HG03103 (cell line): ENCODE data around the gene TESK1.
"Not testable (repeated sequence)": the region's sequence is repeated elsewhere in the genome, so short reads cannot be mapped to it uniquely, and the experiment has no call there.

Experiments used
- ATAC-seq: cut with Tn5 transposase; IDR thresholded peaks from one replicate; pipeline ENCODE4 v1.9.1; 2021; ENCODE audit warnings: low read depth; ENCODE audit not compliant: unreplicated experiment

The TESK1 gene

GRCh38 chr9:35640431-35640830 lies 35.4 kb downstream of the TESK1 start:
- ATAC-seq: not testable (repeated sequence)

DNA sequence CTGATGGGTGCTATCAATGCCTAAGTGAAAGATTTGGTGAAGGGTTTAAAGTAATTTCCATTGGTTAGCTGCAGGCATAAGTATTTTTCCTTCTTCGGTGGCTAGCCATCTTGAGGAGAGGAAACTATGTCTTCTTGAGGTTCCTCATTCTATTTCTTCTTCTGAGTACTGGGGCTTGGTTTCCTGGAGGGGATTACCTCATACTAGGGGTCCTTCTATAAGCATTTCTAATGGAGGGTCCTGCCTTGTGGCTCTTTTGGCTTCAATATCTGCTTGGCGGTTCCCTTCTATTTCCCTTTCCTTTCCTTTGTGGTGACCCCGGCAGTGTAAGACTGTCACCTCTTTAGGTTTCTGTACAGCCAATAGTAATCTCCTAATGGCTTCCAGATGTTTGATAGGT lies 36.4 kb downstream of the TESK1 start:
- not testable (repeated sequence) for ATAC-seq

GRCh38 chr9:35643046-35643445 lies 38.0 kb downstream of the TESK1 start:
- no peak for ATAC-seq

GRCh38 chr9:35645736-35646135 lies 40.7 kb downstream of the TESK1 start:
- not testable (repeated sequence) for ATAC-seq

DNA sequence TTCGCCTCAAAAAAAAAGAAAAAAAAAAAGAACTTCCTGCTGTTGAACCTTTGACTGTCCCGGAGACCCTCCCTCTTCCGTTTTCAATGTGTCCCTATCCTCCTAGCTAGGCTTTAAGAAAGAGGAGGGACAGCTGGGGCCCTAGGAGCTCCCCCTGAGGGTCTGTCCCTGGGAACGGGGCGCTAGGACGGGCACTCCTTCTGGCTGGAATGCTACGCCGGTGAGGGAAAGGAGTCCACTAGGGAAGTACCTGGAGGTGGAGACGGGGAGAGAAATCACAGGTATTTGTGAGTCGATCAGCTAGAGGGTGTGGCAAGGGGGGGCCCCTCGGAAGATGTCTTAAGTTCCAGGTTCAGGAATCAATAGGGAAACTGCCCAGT lies 41.1 kb downstream of the TESK1 start:
- ATAC-seq: no peak

GRCh38 chr9:35646533-35647265 lies 41.6 kb downstream of the TESK1 start:
- ATAC-seq: peak; percentile 65

DNA sequence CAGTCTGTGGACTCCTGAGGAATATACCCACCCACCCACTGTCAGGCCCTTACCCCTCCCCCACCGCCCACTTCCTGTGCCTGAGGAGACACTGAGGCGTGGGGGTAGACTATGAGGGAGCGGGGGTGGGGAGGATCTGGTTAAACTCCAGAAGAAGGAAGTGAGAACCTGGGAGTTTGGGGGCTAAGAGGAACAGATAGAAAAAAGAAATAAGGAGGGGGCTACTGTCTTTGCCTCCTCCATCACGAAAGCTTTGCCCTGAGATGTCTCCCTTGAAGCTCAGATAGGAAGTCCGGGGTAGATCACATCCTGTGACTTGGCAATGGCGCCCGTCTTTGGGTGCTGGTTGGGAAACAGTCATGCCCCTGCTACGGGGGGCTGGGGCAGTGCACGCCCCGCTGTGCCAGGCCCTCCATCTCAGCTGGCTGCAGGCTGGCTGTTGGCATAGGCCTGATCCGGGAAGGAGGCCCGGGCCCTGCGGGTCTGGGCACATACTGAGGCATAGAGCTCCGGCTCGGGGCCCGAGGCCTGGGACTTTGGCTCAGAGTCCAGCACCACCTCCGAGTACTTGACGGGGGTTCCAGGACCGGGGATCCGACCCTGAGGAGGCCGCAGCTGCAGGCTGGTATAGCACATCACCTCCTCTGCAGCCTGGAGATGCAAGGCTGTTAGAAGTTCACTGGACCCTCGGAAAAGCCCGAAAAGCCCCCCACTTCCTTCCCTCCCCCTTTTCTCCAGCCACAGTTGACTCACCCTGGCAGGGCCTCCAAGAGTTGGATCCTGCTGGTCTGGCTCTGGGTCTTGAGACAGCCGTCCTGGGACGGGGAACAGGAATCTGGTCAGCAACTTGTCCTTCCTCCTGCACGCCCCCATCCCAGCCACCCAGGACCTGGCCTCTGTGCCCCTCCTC lies 44.6 kb downstream of the TESK1 start:
- ATAC-seq: no peak

DNA sequence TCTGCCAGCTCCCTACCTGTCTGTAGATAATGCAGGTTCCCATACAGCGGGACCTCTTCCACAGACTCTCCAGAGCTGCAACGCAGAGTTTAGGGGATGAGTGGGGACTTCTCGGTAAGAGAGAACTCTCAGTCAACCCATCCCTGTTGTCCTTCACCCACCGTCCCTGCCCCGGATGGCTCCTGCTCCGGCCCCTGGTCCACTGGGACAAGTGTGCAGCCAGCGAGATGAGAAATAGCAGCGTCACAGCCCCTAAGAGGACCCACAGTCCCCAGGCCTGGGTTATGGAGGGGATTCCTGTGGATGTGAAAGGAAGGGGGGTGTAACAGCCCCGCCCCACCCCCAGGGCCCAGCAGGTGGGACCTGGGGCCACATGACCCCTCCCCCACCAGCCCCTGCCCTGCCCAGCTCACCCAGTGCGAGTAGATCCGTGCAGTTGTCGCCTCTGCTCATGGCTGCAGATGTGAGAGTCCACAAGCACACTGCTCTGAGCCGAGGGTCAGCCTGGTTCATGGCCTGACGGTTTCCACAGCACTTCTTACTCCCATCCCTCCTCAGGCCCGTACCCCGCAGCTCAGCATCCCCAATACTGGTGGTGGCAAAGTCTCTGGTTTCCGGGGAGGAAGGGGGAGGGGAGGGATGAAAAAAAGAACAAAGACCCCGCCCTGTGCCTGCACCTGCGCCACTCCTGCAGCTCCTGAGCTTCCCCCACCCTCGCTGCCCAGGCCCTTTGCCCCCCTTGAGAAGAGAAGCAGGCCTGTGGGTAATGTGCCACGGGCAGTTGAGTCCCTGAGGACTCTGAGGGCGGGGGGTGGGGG lies 45.5 kb downstream of the TESK1 start, which contains the start of gene SIT1:
SIT1 (minus strand) TSS at position 591 of the 818 bp plus-strand sequence; CDS start at position 513, 78 bp downstream.
- no peak for ATAC-seq

DNA sequence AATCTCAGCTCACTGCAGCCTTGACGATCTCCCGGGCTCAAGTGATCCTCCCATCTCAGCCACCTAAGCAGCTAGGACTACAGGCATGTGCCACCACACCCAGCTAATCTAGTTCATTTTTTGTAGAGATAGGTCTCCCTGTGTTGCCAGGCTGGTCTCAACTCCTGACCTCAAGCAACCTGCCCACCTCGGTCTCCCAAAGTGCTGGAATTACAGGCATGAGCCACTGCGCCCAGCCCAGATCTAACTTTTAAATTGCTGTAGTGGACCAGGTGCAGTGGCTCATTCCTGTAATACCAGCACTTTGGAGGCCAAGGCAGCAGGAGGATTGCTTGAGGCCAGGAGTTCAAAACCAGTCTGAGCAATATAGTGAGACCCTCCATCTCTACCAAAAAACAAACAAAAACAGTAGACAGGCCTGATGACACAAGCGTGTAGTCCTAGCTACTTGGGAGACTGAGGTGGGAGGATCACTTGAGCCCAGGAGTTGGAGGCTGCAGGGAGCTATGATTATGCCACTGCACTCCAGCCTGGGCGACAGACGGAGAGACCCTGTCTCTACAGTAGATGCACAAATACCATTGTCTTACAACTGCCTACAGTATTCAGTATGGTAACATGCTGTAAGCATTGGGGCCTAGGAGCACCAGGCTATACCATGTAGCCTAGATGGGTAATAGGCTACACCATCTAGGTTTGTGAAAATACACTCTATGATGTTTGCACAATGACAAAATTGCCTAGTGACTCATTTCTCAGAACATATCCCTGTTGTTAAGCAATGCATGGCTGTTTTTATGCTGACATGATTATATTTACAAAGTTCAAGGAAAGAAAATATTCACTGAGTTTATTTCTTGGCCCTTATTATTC lies 47.1 kb downstream of the TESK1 start:
- no peak for ATAC-seq

DNA sequence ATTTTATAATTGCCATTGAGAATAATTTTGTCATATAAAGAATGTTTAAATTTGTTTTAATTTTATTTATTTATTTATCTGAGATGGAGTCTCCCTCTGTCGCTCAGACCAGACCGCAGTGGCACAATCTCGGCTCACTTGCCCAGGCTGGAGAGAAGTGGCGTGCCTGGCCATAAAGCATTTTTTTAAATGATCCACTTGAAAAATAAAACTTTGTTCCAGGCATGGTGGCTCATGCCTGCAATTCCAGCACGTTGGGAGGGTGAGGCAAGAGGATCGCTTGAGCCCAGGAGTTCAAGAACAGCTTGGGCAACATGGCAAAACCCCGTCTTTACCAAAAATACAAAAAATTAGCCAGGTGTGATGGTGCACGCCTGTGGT lies 47.8 kb downstream of the TESK1 start:
- ATAC-seq: no peak

- ATAC-seq: no peak
Measured at GRCh38 chr9:35653611-35654010, 48.5 kb downstream of the TESK1 start.

GRCh38 chr9:35656348-35656747 lies 51.3 kb downstream of the TESK1 start:
- no peak for ATAC-seq

- ATAC-seq: no peak
Measured at GRCh38 chr9:35656831-35657545, 51.9 kb downstream of the TESK1 start.

- ATAC-seq: peak; percentile 75
Measured at GRCh38 chr9:35657546-35658136, 52.6 kb downstream of the TESK1 start, which contains the start of gene RMRP. TSS of gene RMRP (minus strand) at chr9:35658019.

DNA sequence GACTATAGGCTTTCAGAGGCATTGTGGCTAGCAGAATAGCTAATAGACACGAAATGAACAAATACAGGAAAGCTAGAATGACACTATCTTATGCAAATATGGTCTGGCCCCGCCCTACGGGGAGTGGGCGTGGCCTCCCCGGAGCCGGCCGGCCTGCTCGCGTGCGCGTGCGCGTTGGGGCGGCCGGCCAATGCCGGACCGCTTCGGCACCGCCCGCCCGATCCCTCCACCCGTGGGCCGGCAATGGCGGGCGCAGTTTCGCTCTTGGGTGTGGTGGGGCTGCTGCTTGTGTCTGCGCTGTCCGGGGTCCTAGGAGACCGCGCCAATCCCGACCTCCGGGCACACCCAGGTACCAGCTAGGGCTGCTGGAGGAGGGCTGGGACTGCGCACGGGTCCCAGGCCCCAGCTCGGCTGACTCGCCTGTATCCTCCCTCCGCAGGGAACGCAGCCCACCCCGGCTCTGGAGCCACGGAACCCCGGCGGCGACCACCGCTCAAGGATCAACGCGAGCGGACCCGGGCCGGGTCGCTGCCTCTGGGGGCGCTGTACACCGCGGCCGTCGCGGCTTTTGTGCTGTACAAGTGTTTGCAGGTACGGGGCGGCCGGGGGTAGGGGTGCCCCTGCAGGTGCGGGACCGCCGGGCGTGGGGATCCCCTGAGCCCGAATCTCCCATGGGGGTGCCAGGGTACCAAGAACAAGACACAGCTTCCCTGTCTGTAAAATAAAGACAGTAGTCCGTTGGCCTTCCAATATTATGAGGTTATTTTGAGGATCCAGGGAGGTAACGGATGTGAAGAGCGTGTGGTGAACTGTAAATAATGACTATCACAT lies 53.3 kb downstream of the TESK1 start, which contains the start of gene CCDC107:
CCDC107 (plus strand) TSS at position 156 of the 831 bp plus-strand sequence; CDS start at position 244, 88 bp downstream.
- peak; percentile 46 for ATAC-seq

GRCh38 chr9:35658968-35659220 lies 53.8 kb downstream of the TESK1 start:
- ATAC-seq: no peak

DNA sequence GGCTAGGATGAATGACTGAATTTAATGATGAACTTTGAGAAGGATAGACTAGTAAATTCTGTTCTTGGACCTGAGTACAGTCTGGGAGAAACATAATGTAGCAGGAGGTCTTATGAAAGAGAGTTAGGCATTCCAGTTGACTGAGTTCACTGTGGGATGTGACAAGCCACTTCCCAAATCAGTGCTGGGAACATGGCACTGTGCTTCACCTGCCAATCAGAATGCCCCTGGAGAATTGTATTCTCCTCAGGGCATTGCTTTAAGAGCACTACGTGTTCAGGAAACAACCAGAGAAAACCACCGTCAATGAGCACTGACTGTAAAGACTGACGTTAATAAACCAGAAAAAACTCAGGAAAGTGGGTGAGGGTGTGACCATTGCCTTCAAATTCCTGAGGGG lies 54.3 kb downstream of the TESK1 start:
- ATAC-seq: no peak
